Thoracic aorta (tissue), 2 donors: ENCODE results near the gene TMEM38B. TPM values are rescaled to one million over a fixed set of nuclear protein-coding genes. Genes with fewer than 3 reads are reported as not detected.
"Not testable (repeated sequence)": the region's sequence is repeated elsewhere in the genome, so short reads cannot be mapped to it uniquely, and the experiment has no call there.

Experiments used
- ATAC-seq: fragments of 150-250 bp; one replicate; pipeline ENCODE4 v1.8.0; 2017; ENCODE audit warnings: low read depth; ENCODE audit not compliant: insufficient number of reproducible peaks, low FRiP score
- DNase-seq: peaks from one replicate; pipeline ENCODE4 v3.0.0-alpha.2; 2020; ENCODE audit warnings: low spot score
- H3K27ac ChIP-seq, 2 donors: fragments of 200-600 bp; sonication (generic); 1 replicate in 1 of 2; 2 replicates in 1 of 2; pipeline ENCODE4 v1.5.1; 2016; ENCODE audit warnings: mild to moderate bottlenecking in 2 of 2, moderate library complexity in 2 of 2
- H3K27me3 ChIP-seq: fragments of 200-600 bp; sonication (generic); replicated peaks from 2 replicates; pipeline ENCODE4 v1.6.0; 2016; ENCODE audit warnings: mild to moderate bottlenecking; ENCODE audit not compliant: insufficient read depth
- H3K36me3 ChIP-seq: fragments of 200-600 bp; sonication (generic); one replicate; pipeline ENCODE4 v1.5.1; 2016
- H3K4me1 ChIP-seq, 2 donors: fragments of 200-600 bp; sonication (generic); 1 replicate in 1 of 2; 2 replicates in 1 of 2; pipeline versions ENCODE4 v1.5.1 to v1.6.0; 2016; ENCODE audit warnings: low read depth in 2 of 2, mild to moderate bottlenecking in 1 of 2; ENCODE audit not compliant: control insufficient read depth in 1 of 2
- H3K4me3 ChIP-seq: fragments of 200-600 bp; sonication (generic); 2 replicates; pipeline ENCODE4 v1.5.1; 2016; ENCODE audit warnings: mild to moderate bottlenecking
- H3K9me3 ChIP-seq: fragments of 200-600 bp; sonication (generic); 2 replicates; pipeline ENCODE4 v1.5.1; 2016
- CTCF ChIP-seq: fragments of 200-600 bp; sonication (generic); IDR thresholded peaks from one replicate; pipeline ENCODE4 v1.5.1; 2019; ENCODE audit warnings: antibody characterized with exemption
- total RNA-seq, 2 donors: library from RNA; depleted of rRNA; stranded (reverse); fragments of >200 nt; gene quantifications; one replicate each; pipeline versions ENCODE4 v1.1.0 to v1.2.3, GENCODE V29; 2016

The TMEM38B gene
- total RNA-seq, 2 donors from 2014 or later: 6.1 to 6.6 TPM

- no peak for DNase-seq
- H3K36me3 ChIP-seq: no peaks in the 10 kb centered on the region
- no peak overlapping the region for H3K4me3 ChIP-seq
- H3K27ac ChIP-seq: no peak overlapping the region
- H3K4me1 ChIP-seq: no peaks in the 10 kb centered on the region
- no peak for TF ChIP-seq CTCF
- H3K9me3 ChIP-seq: no peaks in the 10 kb centered on the region
- no peaks in the 10 kb centered on the region for H3K27me3 ChIP-seq
- no peak for ATAC-seq
Observed at GRCh38 chr9:105701145-105701544, 6.8 kb downstream of the TMEM38B start.

DNA sequence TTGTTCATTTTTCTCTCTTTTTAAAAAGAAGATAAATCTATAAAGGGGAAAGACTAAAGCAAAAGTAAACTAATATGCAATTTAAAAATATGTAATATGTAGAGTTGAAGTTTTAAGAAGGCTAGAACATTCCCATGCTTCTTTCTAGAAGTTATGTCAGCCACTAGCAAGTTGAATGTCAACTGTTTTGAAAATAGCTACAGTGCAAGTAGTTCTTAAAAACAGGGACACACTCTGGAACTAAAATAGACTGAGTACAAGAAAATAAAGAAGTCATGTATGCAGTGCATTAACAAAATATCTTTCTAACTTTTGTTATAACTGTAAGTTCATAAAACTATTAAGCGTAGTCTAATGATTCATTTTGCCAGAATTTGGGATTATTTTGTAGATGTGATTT, 7.9 kb downstream of the TMEM38B start:
- ATAC-seq (no peak), DNase-seq (no peak)
- no peak overlapping the region for H3K4me3 ChIP-seq
- TF ChIP-seq CTCF: no peak
- no peak overlapping the region for H3K27ac ChIP-seq
- no peaks in the 10 kb centered on the region for H3K9me3 ChIP-seq
- no peaks in the 10 kb centered on the region for H3K4me1 ChIP-seq
- peaks cover 4% of the 10 kb centered on the region for H3K36me3 ChIP-seq
- H3K27me3 ChIP-seq: no peaks in the 10 kb centered on the region

DNA sequence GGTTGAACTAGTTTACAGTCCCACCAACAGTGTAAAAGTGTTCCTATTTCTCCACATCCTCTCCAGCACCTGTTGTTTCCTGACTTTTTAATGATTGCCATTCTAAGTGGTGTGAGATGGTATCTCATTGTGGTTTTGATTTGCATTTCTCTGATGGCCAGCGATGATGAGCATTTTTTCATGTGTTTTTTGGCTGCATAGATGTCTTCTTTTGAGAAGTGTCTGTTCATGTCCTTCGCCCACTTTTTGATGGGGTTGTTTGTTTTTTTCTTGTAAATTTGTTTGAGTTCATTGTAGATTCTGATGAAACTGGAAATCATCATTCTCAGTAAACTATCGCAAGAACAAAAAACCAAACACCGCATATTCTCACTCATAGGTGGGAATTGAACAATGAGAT, 9.3 kb downstream of the TMEM38B start:
- not testable (repeated sequence) for DNase-seq, H3K4me3 ChIP-seq, H3K27ac ChIP-seq, H3K36me3 ChIP-seq, H3K27me3 ChIP-seq, ATAC-seq, H3K4me1 ChIP-seq, H3K9me3 ChIP-seq

- TF ChIP-seq CTCF: no peak
- H3K27me3 ChIP-seq: no peaks in the 10 kb centered on the region
- no peak overlapping the region for H3K27ac ChIP-seq
- no peaks in the 10 kb centered on the region for H3K4me1 ChIP-seq
- ATAC-seq: no peak
- peaks cover 4% of the 10 kb centered on the region for H3K36me3 ChIP-seq
- H3K4me3 ChIP-seq: no peak overlapping the region
- DNase-seq: no peak
- no peaks in the 10 kb centered on the region for H3K9me3 ChIP-seq
Observed at GRCh38 chr9:105706156-105706555, 11.8 kb downstream of the TMEM38B start.

DNA sequence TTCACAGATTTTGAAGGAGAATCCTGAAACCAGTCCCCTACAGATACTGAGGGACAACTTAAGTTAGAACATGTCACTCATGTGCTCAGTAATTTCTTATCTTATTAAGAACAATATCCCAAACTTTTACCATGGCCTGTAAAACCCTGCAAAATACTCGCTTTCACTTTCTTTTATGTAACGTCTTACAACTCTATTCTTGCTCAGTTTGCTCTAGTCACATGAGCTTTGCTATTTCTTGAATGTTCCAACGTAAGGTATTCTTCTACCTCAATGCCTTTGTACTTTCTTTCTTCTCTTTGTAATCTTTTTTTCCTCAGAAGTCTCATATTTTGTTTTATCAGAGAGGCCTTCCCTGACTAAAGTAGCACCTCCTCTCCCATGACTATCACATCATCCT, 14.1 kb downstream of the TMEM38B start:
- Histone ChIP-seq H3K36me3 (peaks cover 4% of the 10 kb centered on the region), H3K27me3 (no peaks in the 10 kb centered on the region), H3K4me1 (no peaks in the 10 kb centered on the region), H3K4me3 (no peak overlapping the region), H3K27ac (no peak overlapping the region), H3K9me3 (no peaks in the 10 kb centered on the region)
- TF ChIP-seq CTCF: no peak
- ATAC-seq (no peak), DNase-seq (no peak)

DNA sequence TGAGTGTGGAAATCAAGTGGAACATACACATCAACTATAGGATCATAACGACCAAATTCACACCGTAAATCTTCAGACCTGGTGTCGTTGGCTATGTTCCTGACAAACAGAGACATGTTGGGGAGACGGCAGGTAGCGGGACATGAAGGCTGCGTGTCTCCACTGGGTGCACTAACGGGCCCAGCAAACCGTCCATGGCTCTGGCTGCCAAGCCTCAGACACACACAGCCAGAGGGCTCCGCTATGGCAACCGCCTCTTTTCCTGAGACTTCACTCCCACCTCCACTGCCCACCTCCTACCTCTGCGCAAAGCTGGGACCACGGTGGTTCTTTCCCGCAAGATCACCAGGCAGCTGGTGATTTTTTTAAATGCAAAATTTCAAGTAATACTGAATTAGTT, 16.3 kb downstream of the TMEM38B start:
- no peaks in the 10 kb centered on the region for H3K27me3 ChIP-seq

More for the DNA sequence above, 16.3 kb downstream of the TMEM38B start:
- TF ChIP-seq CTCF: no peak
- Histone ChIP-seq H3K9me3 (no peaks in the 10 kb centered on the region), H3K4me3 (no peak overlapping the region), H3K36me3 (peaks cover 4% of the 10 kb centered on the region), H3K4me1 (no peaks in the 10 kb centered on the region), H3K27ac (no peak overlapping the region)
- ATAC-seq: no peak
- DNase-seq: no peak
